ENCODE measurements around the gene LDB2.

DNA sequence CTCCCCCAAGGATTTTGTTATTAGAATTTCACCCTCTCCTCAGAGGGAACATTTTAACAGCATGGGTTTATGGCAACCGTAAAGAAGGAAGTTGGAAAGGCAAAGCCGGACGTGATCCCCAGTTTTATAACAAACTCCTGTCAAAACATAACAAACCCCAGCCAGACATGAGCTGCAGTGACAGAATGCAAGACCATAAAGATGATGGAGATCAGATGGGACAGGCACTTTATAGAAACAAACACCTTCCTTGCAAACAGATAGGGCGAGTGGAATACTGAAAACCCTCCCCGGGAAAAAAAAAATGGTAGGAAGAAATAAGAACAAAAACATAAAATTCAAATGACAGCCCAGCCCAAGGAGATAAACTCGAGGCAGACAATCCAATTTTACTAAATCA lies 281.4 kb downstream of the LDB2 start:
- TF ChIP-seq, protein P1, sequence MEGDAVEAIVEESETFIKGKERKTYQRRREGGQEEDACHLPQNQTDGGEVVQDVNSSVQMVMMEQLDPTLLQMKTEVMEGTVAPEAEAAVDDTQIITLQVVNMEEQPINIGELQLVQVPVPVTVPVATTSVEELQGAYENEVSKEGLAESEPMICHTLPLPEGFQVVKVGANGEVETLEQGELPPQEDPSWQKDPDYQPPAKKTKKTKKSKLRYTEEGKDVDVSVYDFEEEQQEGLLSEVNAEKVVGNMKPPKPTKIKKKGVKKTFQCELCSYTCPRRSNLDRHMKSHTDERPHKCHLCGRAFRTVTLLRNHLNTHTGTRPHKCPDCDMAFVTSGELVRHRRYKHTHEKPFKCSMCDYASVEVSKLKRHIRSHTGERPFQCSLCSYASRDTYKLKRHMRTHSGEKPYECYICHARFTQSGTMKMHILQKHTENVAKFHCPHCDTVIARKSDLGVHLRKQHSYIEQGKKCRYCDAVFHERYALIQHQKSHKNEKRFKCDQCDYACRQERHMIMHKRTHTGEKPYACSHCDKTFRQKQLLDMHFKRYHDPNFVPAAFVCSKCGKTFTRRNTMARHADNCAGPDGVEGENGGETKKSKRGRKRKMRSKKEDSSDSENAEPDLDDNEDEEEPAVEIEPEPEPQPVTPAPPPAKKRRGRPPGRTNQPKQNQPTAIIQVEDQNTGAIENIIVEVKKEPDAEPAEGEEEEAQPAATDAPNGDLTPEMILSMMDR (IDR thresholded peaks at IDR 0.05; ENCODE audit: extremely low read depth in 1 of 2, insufficient read depth in 1 of 2, low read depth in 1 of 2, low read length in 2 of 2) = no peak
- TF ChIP-seq MYC (IDR thresholded peaks at IDR 0.05; ENCODE audit: low read depth, low read length) = no peak
